GM04503 (cell line): Measurements from ENCODE around the gene BANP.

Experiments
- DNase-seq: peaks from one replicate; pipeline ENCODE4 v3.0.0-alpha.2; 2012; ENCODE audit warnings: low read depth

The BANP gene

DNA sequence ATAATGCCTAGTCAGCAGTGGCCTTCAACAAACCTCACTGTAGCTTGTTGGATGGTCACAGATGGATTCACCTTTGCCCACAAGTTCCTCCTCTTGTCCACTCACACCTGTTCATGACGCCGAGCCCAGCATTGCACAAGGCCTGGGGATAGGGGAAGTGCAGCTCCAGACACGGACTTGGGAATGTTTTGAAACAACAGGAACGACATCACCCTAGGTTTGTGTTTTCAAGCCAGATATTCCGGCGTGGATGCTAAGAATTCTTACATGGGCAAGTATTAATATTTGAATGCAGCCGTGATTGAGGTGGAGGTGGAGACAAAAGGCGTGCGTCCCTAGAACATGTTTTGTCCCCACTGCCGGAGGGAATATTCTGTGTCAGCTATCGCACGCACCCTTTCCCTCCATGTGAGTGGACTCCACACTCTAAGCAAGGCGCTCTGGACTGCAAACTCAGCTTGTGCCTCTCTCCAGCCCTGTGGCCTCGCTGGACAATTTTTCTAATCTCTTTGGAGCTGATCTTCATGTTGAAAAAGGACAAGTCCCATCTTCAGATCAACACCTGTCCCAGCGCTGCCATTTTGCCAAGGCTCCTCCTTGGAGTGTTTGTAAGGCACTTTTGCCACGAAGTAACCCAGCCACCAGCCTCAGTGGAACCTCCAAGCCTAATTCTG is 2.0 kb upstream of the BANP start:
- no peak for DNase-seq

- DNase-seq: no peak
These were observed 611 bp downstream of the BANP start for GRCh38 chr16:87951552-87952538.

DNA sequence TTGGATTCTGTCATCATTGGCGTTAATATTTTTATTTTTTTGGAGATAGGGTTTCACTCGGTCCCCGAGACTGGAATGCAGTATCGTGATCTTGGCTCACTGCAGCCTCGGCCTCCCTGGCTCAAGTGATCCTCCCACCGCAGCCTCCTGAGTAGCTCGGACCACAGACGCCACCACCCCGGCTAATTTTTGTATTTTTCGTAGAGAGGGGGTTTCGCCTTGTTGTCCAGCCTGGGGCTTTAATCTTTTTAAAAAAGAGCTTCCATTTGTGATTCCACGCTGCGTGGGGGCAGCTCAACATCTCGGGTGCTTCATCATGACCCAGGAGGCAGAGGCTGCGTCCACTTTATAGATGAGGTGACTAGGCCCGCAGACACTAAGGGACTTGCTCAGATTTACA is 1.5 kb downstream of the BANP start:
- DNase-seq: no peak

DNA sequence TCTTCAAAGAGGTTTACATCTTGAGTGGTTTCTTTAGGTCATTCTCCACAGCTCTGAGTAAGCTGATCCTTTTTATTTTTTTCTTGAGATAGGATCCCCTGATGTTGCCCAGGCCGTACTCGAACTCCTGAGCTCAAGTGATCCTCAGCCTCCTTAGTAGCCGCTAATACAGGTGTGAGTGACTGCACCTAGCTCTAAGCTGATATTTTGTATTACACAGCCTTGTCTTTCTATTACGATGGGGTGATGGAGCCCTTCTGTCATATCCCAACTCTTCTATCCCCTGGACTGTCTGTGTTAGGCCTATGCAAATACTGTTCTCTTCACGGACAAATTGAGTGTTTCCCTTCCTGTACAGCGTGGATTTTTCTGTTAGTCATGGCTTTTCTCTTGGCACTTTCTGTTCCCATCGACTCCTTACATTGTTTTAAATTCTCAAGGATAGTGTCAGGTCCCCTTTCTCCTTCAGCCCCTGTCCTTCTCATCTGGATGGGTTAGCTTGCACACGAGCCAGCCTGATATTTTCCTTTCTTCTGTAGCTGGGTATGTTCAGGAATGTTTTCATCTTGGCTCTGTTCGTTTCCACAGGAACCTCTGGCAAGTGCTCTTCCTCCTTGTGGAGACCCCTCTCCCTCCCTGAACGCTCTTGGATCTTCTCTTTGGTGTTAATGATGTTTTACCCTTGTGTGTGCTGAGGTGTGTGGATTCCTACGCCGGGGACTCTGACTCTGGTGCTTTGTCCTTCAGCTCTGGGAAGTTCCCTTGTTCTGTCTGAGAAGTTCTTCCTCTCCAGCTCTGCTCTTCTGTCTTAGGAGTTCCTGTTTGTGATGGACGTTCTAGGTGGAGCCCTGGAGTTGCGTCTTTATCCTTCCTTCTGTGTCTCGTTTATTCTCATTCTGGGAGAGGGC is 2.3 kb downstream of the BANP start:
- no peak for DNase-seq

DNA sequence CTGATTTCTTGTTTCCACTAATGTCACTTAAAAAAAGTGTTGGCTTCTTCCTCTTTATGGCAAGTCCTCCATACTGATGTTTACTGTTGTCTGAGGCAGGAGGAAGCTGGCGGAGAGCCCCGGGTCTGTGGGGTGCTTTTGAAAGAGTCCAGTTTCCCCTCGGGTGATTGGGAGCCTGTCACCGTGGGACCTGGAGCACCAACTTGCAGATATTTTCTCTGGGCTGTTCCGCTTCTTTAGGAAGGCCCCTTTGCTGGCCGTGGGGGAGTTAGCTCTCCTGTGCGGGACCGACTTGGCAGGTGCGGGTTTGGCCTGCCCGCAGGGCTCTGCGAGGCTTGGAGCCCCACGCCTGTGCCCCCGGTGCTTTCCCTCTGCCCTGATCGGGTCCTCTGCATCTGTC is 3.1 kb downstream of the BANP start:
- no peak for DNase-seq

DNA sequence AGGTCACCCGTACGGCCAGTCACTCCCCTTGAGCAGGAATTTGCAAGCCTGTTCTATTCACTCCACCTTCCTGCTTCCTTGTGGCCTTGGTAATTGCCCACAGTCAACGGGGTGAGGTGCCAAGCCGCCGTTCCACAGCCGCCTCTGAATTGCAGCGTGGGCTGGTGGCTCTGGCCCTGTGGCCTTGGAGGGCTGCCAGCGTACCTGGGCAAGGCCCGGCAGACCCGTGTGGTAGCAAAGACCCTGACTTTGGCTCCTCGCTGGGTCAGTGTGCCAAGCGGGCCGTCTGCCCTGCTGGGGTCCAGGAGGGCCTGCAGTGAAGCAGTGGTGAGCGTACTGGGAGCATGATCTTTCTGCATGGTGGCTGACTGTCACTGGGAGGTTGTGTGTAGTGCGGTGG is 3.6 kb downstream of the BANP start:
- no peak for DNase-seq

DNA sequence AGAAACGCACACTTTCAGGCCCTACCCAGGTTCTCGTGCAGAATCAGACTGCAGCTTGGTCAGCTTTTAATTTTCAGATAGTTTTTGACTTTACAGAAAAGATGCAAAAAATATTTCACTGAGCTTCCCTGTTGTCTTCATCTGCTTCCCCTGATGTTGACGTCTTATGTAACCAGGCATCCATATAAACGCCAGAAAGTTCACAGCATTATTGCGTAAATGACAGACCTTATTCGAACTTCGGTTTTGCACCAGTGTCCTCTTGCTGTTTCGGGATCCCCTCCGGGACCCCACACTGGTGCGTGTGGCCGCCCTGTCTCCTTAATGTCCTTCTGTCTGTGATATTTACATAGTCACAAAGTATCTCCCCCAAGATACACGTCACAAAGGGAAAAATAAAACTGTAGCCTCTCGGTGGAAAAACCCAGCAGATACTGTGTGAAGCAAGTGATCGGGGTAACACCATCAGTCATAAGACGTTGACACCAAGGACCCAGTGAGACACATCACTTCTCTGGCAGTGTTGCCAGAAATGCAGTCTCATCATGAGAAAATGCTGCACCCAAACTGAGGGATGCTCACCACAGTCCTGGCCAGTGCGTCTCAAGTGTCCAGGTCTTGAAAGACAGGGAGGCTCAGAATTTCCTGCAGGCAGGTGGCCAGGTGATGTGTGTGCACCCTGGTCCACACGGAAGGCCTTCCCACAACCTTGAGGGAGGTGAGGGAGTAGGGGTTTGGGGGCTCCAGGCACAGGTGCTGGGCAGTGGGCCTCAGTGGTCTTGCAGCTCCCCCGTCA is 4.3 kb downstream of the BANP start:
- DNase-seq: no peak

DNA sequence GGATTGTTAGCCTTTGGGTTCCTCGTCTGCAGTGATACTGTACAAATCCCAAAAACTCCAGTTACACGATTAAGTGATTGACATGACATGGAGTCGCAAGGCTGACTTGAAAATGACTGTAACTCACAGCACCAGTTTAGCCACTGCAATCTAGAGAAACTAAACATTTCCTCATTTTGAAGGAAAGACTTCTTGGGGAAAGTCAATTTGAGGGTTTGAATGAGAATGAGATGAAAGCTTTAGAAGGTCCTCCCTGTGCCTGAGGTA is 4.8 kb downstream of the BANP start:
- no peak for DNase-seq

DNA sequence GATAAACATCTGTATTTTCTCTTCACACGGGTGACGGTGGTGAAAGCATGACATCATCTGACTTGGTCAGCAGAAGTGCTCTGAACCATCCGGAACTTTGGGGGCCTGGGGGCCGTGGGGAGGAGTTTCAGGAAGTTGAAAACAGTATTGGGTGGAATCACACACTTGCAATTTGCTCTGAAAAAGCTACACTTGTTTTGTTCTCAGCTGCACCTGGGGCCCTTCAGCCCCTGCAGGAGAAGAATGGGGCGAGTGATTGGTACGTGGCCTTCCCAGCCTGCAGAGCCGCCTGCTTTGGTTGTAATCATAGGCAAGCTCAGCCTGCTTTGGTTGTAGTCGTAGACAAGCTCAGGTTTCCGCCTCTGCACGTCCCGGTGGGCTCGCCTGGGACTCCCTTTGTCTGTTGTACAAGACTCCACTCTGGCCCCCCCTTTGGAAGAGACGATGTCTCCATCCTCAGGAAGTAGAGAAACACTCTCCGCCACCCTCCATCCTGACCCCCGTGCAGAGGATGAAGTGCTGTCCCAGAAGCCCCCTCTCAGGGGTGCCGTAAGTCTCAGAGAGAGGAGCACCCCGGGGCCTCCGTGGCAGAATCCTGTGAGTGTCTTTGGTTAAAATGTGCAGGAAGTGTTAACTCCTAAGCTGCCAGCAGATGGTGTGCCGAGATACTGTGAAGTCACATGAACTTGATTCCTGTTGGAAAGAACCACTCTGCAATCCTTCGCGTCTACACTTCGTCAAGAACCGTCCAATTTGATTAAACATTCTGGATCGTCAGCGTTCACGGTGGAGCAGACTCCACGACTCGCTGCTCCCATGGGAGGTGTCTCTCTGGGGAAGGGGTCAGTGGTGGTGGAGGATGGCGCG is 5.4 kb downstream of the BANP start:
- no peak for DNase-seq

DNA sequence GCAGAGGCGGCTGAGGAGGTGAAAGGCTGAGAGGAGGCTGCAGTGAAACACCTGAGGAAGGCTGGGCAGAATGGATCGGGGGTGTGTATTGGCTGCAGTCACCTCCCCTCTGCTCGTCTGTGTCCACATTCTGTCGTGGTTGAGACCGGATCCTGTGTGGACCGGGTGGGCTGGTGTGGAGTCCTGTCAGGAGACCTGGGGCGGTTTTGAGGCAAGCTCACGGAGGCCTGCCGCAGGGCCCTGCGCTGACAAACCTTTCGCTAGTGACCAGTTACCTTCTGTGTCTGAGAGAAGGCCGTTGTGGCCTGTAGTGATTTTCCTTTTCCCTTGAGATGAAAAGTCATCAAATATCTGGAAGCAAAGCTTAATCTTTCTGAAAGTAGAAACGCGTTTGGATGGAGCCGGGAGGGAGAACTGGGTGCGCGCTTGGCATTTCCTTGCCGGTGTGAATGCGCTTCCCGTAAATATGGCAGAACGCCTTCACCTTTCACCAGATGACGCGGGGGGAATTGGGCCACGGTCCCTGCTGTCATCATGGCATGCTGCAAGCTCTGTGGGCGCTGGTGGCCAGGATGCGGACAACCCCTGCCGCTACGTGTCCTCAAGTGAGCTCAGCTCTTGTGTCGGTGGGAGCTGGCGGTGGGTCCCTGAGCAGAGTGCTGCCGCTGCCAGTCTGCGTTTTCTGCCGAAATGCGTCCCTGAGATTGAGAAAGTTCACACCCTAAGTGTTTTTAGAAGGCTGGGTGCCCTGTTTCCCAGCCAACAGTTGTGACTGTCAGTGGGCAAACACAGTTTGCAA is 6.3 kb downstream of the BANP start:
- no peak for DNase-seq

DNA sequence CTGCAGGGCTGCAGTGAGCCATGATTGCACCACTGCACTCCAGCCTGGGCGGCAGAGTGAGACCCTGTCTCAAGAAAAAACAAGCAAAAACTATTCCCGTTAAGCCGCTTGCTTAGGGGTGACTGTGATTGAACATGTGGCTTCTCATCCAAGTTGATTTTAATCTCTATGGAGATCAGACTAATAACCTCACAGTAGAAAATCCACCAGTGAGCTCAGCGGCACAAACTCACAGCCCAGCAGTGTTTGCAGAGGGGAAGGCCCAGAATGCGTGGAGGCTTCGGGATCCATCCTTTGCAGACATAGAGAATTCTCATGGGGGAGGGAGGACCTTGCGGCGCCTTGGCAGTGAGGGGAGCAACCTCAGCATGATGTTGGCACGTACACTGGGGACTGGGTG is 7.4 kb downstream of the BANP start:
- DNase-seq: no peak

- no peak for DNase-seq
These were observed 8.3 kb downstream of the BANP start for GRCh38 chr16:87959391-87959990.

- DNase-seq: no peak
These were observed 9.1 kb downstream of the BANP start for GRCh38 chr16:87960296-87960695.

GRCh38 chr16:87960852-87961251 is 9.6 kb downstream of the BANP start:
- no peak for DNase-seq

DNA sequence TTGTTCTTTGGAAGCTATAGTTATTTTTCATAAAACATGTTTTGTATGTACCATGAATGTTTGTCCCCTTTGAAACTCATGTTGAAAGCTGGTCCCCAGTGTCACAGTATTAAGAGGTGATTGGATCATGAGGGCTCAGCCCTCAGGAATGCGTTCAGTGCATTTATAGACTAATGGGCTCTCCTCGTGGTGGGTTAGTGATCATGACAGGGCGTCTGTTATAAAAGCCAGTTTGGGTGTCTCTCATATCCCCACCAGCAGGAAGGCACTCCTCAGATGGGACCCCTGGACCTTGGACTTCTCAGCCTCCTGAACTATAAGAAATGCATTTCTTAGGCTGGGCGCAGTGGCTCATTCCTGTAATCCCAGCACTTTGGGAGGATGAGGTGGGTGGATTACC is 10.4 kb downstream of the BANP start:
- no peak for DNase-seq

- DNase-seq: peak; percentile 45
These were observed 12.2 kb downstream of the BANP start for GRCh38 chr16:87963400-87963799.

DNA sequence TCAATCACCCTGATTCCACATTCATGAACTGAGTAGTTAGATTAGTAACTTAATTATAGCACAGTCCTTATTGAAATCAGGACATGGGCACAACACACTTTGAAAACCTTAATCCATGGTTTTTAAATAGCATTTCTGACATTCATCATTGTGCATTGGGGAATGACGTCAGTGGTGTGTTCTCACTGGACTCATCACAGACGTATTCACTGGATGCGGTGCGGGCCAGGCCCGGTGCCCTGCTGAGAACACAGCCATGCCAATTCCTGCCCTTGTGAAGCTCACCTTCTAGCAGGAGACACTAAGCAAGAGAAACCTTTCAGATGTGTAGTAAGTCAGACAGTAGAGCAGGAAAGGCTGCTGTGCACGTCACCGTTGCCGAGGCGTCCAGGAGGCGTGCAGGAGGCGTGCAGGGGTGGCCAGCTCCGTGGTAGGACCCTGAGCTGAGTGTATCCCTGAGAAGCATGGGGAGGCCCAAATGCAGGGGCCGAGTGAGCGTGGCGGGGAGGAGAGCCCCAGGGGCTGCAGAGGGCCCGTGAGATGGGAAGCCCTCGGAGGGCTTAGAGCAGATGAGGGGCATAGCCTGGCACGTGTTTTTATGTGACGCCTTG is 12.9 kb downstream of the BANP start:
- DNase-seq: no peak

DNA sequence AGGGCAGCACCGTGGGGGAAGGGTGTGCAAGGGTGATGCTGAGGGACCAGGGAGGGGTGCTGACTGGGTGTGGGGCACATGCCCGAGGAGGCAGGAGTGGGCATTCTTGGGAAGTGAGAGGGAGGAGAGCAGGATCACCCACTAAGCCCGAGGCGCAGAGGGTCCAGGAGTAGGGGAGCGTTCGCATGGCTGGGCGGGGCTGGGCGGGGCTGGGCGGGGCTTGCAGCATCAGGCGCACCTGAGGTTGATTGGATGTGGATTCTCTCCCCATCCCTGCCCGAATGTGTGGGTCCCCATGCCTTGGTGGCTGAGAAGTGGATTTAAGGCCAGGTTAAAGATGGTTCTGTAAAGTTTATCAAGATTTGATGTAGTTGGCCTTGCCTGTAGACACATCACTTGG is 14.2 kb downstream of the BANP start:
- DNase-seq: no peak

DNA sequence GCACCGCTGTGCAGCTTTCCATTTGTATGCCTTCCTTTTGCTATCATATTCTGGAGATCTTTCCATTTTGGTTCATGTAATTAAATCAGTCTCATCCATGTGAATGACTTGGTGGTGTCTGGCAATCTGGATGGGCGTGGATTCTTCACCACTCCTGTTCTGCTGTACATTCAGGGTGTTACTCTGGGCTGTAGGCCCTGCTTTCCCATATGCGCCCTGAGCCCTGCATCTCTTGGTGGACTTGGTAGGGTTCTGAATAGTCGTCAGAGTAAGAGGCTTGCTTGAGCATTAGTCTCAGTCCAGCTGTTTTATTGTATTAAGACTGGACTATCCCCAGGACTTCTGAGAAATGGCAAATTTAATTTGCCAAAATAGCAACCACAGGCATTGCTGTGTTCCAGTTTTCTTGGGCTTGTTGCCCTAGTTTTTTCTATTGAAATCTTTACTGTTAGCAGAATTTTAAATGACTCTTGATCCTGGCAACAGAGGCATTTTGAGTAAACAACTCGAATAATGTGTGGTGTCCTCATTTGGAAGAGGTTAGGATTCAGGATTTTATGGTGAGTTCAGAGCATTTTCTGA is 14.9 kb downstream of the BANP start:
- DNase-seq: peak; percentile 74
